Medulla oblongata (tissue), 1 donor: ENCODE data around the gene SOX14.

Experiments
- DNase-seq: peaks from one replicate; pipeline ENCODE4 v3.0.0-alpha.2; 2015; ENCODE audit errors: extremely low spot score

The SOX14 gene

GRCh38 chr3:137764001-137764433, at the start of gene SOX14:
SOX14 (plus strand) TSS chr3:137764315; CDS start chr3:137764785, 470 bp downstream.
- DNase-seq = no peak

- no peak for DNase-seq
Measured at GRCh38 chr3:137714551-137714950, 49.6 kb upstream of the SOX14 start.

DNA sequence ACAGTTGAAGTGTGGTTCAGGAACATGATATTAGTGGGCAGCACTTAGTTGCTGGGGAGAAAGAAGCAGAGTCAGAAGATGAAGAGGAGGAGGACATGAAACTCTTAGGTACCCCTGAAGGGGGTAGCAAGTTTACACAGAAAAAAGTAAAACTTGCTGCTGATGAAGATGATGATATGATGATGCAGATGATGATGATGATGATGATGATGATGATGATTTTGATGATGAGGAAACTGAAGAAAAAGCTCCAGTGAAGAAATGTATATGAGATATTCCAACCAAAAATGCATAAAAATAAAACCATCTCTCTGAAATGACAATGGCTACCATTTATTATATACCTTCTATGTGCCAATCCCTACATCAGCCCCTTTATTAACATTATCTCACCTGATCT, 39.9 kb upstream of the SOX14 start:
- no peak for DNase-seq

DNA sequence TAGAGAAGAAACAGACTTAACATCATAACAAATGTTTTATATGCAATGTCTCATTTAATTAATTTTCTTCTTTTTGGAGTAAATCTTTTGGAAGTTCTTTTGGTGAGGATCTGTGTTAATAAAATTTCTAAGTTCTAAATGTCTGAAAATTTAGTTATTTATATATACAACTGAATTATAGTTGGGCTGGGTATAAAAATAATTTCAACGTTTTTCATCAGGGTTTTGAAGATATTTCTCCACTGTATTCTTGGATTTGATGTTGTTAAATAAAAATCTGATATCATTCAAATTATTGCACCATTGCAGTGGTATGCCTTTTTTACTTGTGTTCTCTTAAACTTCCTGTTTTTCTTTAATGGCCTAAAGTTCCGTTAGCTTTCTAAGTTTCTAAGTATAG, 26.9 kb upstream of the SOX14 start:
- DNase-seq = no peak

GRCh38 chr3:137738710-137739109, 25.4 kb upstream of the SOX14 start:
- DNase-seq = no peak

DNA sequence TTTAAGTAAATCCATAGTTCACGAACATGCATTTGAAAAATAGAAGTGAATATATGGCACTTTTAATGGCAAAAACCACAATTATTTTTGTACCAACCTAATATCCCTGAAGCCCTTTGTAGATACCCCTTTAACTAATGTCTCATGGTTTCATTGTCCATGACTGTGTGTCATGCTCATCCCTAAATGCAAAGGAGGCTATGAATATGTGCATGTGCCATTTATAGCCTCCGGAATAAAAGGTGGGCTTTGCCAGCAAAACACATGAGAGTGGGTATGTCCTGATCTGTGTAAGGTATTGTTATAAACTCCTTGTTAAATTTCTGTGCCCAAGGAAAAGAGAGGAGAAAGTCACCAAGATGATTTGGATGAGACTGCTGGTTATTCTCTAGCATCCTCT, 20.5 kb upstream of the SOX14 start:
- DNase-seq = no peak

DNA sequence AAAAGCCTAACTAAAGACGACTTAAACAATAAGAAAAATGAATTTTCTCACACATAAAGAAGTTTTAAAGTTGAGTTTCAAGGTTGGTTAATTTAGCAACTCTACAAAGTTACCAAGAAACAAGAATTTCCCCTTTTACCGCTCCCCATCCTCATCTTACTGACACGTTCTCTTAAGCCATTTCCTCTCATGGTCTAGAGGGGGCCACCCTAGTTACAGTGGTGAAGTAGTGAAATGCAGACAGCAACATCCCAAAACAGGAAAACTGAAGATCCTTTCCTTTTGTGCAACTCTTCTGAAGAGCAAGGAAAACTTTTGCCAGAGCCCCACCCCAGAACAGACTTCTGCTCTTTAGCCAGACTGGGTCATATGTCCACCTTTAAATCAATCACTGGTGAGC, 17.3 kb upstream of the SOX14 start:
- DNase-seq = no peak

- DNase-seq = no peak
Measured at GRCh38 chr3:137759505-137759904, 4.6 kb upstream of the SOX14 start.

GRCh38 chr3:137760341-137761098, 3.6 kb upstream of the SOX14 start:
- DNase-seq = no peak

- no peak for DNase-seq
Measured at GRCh38 chr3:137761099-137761562, 3.0 kb upstream of the SOX14 start.

GRCh38 chr3:137761563-137762503, 2.3 kb upstream of the SOX14 start:
- no peak for DNase-seq

- no peak for DNase-seq
Measured at GRCh38 chr3:137762674-137763593, 1.2 kb upstream of the SOX14 start.

DNA sequence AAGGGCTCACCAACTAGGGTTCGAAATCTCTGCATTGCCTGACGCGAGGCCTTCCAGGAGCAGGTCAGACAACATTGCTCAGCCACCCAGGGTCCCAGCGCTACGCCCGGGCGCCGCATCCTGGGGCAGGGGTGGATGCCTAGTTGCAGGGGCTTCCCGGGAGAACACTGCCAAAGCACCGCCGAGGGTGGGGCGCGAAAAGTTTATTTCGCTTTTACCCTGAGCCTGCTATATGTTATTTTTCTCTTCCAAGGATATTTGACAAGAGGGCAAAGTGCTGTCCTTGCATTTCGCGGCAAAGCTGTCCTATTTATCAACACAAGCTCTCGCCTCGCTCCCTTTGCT, 549 bp upstream of the SOX14 start:
- DNase-seq = no peak

DNA sequence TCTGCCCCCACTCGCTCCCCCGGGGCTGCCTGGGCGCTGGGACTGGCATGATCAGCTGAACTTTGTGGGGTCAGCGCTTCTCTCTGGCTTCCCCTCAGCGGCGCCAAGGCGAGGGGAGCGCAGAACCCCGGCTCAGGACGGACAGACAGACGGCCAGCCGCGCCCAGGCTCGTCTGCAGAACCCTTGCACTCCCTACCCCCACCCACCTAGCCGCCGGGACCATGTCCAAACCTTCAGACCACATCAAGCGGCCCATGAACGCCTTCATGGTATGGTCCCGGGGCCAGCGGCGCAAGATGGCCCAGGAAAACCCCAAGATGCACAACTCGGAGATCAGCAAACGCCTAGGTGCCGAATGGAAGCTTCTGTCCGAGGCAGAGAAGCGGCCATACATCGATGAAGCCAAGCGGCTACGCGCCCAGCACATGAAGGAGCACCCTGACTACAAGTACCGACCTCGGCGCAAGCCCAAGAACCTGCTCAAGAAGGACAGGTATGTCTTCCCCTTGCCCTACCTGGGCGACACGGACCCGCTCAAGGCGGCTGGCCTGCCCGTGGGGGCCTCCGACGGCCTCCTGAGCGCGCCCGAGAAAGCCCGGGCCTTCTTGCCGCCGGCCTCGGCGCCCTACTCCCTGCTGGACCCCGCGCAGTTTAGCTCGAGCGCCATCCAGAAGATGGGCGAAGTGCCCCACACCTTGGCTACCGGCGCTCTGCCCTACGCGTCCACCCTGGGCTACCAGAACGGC, 621 bp downstream of the SOX14 start:
- DNase-seq = no peak

DNA sequence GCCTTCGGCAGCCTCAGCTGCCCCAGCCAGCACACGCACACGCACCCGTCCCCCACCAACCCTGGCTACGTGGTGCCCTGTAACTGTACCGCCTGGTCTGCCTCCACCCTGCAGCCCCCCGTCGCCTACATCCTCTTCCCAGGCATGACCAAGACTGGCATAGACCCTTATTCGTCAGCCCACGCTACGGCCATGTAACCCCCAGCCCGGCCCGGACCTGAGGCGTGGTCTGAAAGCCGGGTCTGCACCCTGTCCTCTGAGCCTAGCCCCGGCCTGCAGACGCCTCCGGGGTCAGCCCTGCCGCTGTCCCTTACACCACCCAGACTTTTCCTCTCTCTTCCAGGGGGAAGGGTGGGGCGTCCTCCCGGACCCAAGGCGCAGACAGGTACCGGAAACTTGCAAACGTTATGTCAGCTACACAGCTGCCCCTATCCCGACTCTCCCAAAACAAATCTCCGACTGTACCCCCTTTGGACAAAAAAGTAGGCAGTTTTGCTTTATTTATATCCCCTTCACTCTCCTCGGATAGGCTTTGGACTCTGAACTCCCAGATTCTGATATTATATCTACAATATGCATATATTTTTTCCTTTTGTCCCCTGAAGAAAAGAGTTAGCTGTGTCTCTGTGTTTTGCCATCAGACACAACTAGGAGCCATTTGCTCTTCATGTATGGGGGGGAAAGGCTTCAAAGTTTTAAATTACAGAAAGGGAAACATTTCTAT, 1.4 kb downstream of the SOX14 start:
- no peak for DNase-seq

DNA sequence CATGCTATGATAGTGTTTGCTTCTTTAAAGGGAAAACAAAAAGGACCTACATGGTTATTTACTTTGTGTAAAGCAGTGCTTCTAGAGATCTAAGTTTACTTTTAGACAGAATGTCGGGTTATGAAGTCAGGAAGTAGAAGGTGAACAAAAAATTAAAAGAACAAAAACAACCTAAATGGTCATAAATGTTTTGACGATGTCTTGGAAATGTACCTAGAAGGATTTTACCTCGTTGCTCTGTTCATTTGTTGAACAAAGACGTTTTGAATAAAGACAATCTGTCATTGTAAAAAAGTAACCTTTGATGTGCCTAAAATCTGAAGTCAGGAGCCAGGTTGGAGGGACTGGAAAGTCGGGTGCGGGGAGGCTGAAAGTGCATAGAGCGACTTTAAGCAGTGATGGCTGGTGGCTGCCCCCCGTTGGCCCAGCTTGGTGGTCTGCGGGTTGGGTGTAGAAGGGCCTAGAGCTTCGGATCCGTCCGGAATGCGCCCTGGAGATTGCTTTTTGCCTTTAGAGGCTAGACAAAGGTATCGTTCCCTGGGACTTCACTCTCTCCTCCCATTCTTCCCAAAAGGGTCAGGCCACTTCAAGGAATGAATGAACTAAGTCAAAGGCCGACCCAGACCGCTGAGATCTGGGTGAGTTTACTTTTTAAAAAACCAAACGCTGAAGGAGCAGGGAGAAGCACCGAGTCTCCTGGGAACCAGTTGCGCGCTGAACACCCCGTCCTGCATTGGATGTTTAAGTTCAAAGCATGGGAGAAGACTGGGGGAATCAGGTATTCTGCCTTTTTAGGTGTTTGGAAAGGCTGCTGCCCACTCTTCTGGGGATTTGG, 2.1 kb downstream of the SOX14 start:
- no peak for DNase-seq

DNA sequence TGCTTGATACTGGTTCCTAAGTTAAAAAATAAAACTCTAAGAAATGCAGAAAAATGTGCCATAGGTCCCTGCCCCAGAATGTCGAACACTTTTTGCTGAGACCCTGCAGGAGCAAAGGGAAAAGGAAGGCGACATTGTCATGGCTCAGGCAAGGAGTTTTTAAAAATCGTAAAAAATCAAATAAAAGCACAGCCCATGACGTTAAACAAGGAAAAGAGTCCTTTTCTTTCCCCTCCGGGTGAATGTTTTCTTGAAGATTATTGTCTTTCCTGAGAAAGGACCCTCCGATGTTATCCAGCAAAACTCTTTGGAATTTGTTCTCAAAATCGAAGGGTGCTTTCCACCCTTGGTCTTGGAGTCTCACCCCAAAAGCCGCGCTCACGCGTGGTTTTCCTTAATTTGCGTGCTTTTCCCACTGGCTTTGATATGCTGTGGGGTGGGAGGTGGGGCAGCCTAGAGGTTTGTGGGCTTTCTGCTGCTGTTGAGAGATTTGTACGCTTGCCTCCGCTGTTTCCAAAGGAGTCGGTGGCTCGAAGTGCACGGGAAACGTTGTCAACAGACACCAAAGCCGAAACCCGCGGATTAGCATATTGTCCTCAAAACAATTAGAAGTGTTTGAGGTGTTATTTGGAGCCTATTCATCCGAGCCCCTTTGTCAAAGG, 2.9 kb downstream of the SOX14 start:
- DNase-seq = no peak

DNA sequence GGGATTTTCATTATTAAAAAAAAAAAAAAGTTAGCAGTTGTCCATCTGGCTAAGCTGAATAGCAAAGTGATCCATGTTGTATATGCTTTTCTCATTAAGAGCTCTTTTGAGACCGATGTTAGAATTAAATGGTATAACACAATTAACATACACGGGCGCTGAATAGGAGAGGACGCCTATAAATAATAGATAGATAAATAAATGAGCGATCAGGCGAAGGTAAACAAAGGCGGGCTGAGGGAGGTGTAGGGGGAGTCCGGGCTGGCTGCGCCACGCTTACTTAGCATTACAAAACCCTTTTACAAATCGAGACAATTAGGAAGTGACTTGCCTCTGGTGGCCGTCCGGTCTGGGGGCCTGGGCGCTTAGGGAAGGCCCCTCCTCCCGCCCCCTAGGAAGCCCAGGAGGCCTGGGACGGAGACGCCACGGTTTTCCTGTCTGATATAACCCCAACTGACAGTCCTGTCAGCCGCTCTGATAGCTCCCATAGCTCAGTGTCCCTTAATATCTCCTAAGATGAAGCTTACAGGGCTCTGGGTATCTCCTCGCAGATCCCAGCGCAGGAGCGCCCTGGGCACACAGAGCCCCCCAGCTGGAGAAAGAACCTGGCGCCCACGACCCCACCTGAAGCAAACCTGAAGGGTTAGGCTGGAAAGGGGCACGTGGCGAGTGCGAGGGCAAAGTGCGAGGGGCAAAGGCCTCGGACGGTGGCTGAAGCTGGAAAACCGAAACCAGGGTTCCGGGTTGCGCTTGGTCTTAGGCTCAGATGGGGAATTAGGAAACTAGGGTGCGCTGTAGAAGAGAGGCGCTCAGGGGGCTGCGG, 3.6 kb downstream of the SOX14 start:
- DNase-seq = no peak
